ENCODE results near the gene AGAP2.
"Not testable (repeated sequence)": the region's sequence is repeated elsewhere in the genome, so short reads cannot be mapped to it uniquely, and the experiment has no call there.

AGAP2 gene

DNA sequence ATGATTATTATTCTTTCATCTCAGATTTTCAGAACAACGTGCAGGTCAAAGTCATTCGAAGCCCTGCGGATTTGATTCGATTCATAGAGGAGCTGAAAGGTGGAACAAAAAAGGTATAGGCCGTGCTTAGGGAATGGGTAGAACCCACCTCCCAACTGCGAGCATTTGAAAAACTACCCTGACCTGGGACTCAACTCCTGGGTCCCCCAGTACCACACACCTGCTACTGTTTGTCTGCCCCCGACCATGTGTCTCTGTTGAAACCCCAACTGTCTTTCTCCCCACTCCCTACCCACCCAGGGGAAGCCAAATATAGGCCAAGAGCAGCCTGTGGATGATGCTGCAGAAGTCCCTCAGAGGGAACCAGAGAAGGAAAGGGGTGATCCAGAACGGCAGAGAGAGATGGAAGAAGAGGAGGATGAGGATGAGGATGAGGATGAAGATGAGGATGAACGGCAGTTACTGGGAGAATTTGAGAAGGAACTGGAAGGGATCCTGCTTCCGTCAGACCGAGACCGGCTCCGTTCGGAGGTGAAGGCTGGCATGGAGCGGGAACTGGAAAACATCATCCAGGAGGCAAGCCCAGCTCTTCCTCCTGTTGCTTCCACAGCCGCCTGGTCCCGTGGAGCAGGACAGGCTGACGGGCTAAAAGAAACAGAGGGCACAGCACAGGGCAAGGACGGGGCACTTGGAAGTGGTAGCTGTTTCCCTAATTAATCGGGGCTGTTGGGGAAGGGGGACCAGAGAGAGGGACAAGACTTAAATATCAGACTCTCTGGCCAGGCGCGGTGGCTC, 20.5 kb downstream of the AGAP2 start:
- TF ChIP-seq POLR2A (IDR thresholded peaks at IDR 0.05; ENCODE audit: low read depth, low read length): no peak
- FAIRE-seq: no peak
- DNase-seq (ENCODE audit: insufficient read length): no peak

DNA sequence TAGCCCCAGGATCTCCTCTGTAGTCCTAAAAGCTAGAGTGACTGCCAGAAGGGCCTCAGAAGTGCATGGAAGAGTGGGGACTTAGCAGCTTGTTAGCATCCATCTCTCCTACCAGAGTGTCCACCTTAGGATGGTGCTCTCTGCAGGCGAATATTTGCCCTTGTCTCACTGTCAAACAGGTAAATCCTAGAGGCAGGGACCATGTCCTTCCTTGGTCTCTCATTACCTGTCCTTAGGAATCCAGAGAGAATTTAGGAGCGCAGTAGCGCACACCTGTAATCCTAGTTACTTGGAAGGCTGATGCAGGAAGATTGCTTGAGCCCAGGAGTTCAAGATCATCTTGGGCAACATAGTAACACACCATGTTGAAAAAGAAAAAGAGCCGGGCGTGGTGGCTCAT, 21.4 kb downstream of the AGAP2 start:
- DNase-seq (ENCODE audit: insufficient read length) (no peak), FAIRE-seq (no peak)
- TF ChIP-seq TAF1 (IDR thresholded peaks at IDR 0.05; ENCODE audit: borderline replicate concordance, low read depth, low read length) (no peak), POLR2AphosphoS5 (IDR thresholded peaks at IDR 0.05; ENCODE audit: low read depth, low read length) (no peak), POLR2A (IDR thresholded peaks at IDR 0.05; ENCODE audit: low read depth, low read length) (no peak)

DNA sequence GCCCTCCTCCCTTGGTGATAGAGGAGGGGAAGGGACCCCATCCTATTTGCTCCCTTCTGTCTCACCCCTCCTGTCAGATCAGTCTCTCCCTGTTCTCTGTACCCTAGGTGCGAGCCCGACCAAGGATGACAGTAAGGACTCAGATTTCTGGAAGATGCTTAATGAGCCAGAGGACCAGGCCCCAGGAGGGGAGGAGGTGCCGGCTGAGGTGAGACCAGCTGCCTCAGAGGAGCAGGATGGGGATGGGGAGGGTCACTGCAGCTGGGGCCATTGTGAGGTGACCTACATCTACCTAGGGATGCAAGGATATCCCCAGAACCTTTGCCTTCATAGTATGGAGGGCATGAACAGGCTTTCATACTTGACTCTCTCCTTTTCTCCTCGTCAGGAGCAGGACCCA, 22.2 kb downstream of the AGAP2 start:
- TF ChIP-seq POLR2AphosphoS5 (IDR thresholded peaks at IDR 0.05; ENCODE audit: low read depth, low read length): no peak
- TF ChIP-seq POLR2A (IDR thresholded peaks at IDR 0.05; ENCODE audit: low read depth, low read length): no peak
- no peak for TF ChIP-seq TAF1 (IDR thresholded peaks at IDR 0.05; ENCODE audit: borderline replicate concordance, low read depth, low read length)
- no peak for FAIRE-seq
- no peak for DNase-seq (ENCODE audit: insufficient read length)

DNA sequence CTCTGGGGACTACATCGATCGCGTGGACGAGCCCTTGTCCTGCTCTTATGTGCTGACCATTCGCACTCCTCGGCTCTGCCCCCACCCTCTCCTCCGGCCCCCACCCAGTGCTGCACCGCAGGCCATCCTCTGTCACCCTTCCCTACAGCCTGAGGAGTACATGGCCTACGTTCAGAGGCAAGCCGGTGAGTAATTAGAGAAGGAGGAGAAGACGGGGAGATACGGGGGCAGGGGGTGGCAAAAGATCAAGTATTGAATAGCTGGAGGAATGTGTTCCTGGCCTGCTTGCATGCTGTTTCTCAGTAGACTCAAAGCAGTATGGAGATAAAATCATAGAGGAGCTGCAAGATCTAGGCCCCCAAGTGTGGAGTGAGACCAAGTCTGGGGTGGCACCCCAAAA, 22.8 kb downstream of the AGAP2 start:
- no peak for TF ChIP-seq POLR2A (IDR thresholded peaks at IDR 0.05; ENCODE audit: low read depth, low read length)
- no peak for FAIRE-seq
- no peak for DNase-seq (ENCODE audit: insufficient read length)

DNA sequence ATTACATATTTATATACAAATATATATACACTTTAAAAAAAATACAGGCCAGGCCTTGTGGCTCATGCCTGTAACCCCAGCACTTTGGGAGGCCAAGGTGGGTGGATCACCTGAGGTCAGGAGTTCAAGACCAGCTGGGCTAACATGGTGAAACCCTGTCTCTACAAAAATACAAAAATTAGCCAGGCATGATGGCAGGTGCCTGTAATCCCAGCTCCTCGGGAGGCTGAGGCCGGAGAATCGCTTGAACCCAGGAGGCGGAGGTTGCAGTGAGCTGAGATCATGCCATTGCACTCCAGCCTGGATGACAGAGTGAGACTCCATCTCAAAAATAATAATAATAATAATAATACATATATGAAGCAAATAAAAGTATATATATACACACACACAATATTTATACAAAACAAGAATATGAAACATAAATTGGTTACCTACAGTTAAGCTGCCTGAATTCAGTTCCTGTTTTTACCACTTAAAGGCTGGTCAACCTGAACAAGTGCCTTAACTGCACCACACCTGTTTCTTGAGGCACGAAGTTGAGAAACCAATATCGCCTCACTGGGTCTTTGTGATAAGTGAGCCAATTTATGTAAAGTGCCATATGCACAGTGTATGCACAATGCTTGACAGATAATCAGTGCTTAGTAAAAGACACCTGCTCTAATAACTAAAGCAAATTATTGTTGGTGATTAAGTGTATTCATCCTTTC, 23.4 kb downstream of the AGAP2 start:
- DNase-seq (ENCODE audit: insufficient read length); FAIRE-seq: not testable (repeated sequence)

DNA sequence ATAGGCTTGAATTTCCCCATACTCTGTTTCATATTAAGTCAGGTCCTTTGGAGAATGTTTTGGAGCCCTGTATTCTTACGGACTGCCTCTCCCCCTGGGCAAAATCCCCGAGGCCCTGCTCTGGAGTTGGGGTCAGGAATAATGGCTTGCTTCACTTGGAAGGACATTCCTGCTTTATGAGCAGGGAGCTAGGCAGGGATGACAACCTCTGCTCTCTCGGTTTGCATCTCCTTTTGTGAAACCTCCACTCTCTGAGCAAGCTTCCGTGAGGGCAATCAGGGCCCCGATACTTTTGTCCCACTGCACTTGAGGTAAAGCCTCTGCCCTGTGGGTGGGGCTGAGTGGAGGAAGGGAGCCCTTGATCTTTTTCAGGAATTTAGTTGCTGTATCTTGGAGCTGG, 25.3 kb downstream of the AGAP2 start:
- DNase-seq (ENCODE audit: insufficient read length) (no peak), FAIRE-seq (no peak)
- TF ChIP-seq POLR2A (IDR thresholded peaks at IDR 0.05; ENCODE audit: low read depth, low read length): no peak
- no peak for TF ChIP-seq TAF1 (IDR thresholded peaks at IDR 0.05; ENCODE audit: borderline replicate concordance, low read depth, low read length)
- no peak for TF ChIP-seq POLR2AphosphoS5 (IDR thresholded peaks at IDR 0.05; ENCODE audit: low read depth, low read length)

DNA sequence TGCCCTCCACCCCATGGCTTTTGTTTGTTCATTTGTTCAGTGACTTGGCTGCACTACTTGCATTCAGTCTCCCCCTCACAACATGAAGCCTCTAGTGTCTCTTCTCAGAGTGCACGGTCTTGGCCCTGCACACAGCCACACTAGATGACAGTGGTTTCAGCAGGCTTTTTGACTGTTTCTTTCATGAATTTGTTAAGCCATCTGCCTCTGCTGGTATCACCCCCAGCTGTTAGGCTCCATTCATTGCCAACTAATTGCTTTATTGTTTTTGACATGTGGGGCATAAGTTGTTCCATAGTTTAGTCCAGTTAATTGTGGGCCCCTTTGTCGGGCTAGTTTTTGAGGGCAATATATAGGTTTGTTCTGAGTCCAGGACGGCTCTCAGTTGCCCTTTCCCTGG, 25.8 kb downstream of the AGAP2 start:
- no peak for DNase-seq (ENCODE audit: insufficient read length)
- FAIRE-seq: no peak
- no peak for TF ChIP-seq TAF1 (IDR thresholded peaks at IDR 0.05; ENCODE audit: borderline replicate concordance, low read depth, low read length)
- TF ChIP-seq POLR2AphosphoS5 (IDR thresholded peaks at IDR 0.05; ENCODE audit: low read depth, low read length): no peak
- TF ChIP-seq POLR2A (IDR thresholded peaks at IDR 0.05; ENCODE audit: low read depth, low read length): no peak

DNA sequence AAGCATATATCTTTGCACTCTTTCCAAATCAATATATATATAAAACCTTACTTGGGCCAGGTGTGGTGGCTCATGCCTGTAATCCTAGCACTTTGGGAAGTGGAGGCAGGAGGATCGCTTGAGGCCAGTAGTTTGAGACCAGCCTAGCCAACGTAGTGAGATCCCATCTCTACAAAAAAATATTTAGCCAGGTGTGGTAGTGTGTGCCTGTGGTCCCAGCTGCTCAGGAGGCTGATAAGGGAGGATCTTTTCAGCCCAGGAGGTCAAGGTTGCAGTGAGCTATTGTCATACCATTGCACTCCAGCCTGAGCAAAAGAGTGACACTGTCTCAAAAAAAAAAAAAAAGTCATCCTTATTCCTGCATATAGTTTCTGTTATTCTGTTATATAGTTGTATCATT, 30.2 kb downstream of the AGAP2 start:
- DNase-seq (ENCODE audit: insufficient read length): no peak
- TF ChIP-seq POLR2A (IDR thresholded peaks at IDR 0.05; ENCODE audit: low read depth, low read length) (no peak), POLR2AphosphoS5 (IDR thresholded peaks at IDR 0.05; ENCODE audit: low read depth, low read length) (no peak), TAF1 (IDR thresholded peaks at IDR 0.05; ENCODE audit: borderline replicate concordance, low read depth, low read length) (no peak)
- FAIRE-seq: no peak

DNA sequence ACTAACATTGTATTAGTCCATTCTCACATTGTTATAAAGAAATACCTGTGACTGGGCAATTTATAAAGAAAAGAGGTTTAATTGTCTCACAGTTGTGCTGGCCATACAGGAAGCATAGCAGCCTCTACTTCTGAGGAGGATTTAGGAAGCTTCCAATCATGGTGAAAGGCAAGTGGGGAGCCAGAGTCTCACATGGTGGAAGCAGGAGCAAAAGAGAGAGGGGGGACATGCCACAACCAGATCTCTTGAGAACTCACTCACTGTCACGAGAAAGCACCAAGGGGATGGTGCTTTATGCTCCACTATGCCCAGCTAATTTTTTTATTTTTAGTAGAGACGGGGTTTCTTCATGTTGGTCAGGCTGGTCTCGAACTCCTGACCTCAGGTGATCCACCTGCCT, 31.3 kb downstream of the AGAP2 start:
- no peak for DNase-seq (ENCODE audit: insufficient read length)
- FAIRE-seq: no peak
- TF ChIP-seq POLR2AphosphoS5 (IDR thresholded peaks at IDR 0.05; ENCODE audit: low read depth, low read length) (no peak), POLR2A (IDR thresholded peaks at IDR 0.05; ENCODE audit: low read depth, low read length) (no peak), TAF1 (IDR thresholded peaks at IDR 0.05; ENCODE audit: borderline replicate concordance, low read depth, low read length) (no peak)

DNA sequence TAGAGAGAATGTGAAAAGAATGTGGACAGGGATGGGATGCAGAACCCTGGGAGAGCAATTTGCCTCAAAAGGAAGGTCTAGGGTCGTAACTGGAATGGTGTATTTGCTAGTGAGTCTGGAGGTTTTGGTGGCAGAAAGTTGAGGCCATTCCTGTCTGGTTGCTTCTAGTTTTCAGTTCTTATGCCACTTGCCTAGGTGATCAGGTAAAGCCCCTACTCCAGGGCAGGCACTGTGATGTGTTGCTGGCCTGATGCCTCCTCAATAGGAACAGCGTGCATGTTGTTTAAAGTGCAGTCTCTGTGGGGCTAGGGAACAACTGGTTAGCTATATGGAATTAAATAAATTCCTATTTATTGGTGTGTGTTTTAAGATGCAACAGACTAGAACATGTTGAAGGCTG, 38.2 kb downstream of the AGAP2 start:
- DNase-seq (ENCODE audit: insufficient read length) (no peak), FAIRE-seq (no peak)
- TF ChIP-seq POLR2A (IDR thresholded peaks at IDR 0.05; ENCODE audit: low read depth, low read length): no peak
- TF ChIP-seq POLR2AphosphoS5 (IDR thresholded peaks at IDR 0.05; ENCODE audit: low read depth, low read length): no peak
- no peak for TF ChIP-seq TAF1 (IDR thresholded peaks at IDR 0.05; ENCODE audit: borderline replicate concordance, low read depth, low read length)

DNA sequence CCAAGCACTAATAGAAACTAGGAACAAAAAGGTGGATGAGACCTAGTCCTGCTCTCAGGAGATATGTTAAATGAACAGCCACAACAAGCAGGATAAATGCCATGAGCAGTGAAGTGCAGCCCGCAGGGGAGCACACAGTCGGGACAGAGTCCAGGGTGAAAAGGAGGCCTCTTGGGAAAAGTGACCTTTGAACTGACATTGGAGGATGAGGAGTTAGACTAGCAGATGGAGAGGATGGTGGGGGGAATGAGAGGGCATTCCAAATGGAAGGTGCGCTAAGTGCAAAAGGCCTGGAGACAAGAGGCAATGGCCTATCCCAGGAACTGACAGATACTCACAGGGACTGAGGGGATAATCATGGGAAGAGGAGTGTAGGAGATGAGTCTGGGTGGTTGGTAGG, 40.1 kb downstream of the AGAP2 start:
- TF ChIP-seq POLR2A (IDR thresholded peaks at IDR 0.05; ENCODE audit: low read depth, low read length) (no peak), TAF1 (IDR thresholded peaks at IDR 0.05; ENCODE audit: borderline replicate concordance, low read depth, low read length) (no peak), POLR2AphosphoS5 (IDR thresholded peaks at IDR 0.05; ENCODE audit: low read depth, low read length) (no peak)
- DNase-seq (ENCODE audit: insufficient read length) (no peak), FAIRE-seq (no peak)

DNA sequence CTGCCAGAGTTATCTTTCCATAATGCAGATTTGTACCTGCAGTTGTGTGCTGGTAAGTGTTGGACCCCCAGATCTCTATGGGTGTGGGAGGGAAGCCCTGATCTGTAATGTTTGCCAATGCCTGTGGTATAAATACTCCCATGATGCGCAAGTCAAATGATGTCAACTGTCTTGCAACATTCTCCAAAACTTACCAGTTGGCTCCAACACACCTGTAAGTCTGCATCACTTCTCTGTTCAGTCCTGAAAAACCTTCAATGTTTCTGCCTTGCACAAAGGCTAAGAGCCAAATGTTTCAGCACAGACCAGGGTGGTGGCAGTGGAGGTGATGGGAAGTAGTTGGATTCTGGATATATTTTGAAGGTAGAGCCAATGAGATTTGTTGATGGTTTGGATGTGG, 41.5 kb downstream of the AGAP2 start:
- DNase-seq (ENCODE audit: insufficient read length) (no peak), FAIRE-seq (no peak)
- TF ChIP-seq POLR2AphosphoS5 (IDR thresholded peaks at IDR 0.05; ENCODE audit: low read depth, low read length) (no peak), POLR2A (IDR thresholded peaks at IDR 0.05; ENCODE audit: low read depth, low read length) (no peak), TAF1 (IDR thresholded peaks at IDR 0.05; ENCODE audit: borderline replicate concordance, low read depth, low read length) (no peak)

Measured in GM12892 (cell line).